ENCODE measurements around the gene SMIM1. TPM values are rescaled to one million over a fixed set of nuclear protein-coding genes. Genes with fewer than 3 reads are reported as not detected.

SMIM1 gene, protein sequence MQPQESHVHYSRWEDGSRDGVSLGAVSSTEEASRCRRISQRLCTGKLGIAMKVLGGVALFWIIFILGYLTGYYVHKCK
- 0.72 TPM for polyA plus RNA-seq (2012; ENCODE audit: low read depth, missing spikeins)

DNA sequence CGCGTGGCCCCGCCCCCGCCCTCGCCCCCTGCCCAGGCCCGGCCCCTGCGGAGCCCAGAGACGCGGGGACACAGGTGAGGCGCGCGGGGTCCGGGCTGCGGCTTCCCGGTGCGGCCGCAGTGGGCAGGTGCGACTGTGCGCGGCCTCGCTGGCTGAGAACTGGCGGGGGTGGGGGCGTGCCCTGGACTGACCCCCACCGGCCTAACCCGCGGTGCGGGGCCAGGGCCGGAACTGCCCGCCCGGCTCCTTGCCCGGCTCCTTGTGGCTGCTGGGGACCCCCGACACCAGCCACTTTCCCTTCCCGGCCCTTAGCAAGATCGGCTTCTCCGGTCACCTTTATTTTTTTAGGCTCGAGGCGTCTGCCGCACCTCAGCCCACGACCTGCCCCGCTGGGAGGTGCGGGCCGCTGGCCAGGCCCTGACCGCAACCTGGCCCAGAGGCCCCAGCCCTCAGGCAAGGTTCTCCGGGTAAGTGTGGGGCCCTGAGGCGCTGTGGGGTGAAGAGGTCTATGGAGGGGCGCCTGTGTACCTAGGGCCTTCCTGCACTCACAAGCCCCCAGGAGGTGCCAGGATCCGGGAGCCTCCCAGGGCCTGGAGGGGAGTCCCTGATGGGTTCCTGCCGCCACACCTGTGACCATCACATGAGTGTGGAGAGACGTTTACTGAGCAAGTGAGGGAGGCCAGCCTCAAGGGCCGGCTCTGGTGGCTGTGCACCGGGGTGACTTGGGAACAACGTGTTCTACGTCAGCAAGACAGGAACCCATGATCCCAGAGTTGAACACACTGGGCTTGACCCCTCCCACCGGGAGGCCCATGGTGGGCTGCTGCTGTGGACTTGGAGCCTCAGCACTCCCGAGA is at the start of gene SMIM1:
TSS of gene SMIM1 (plus strand) at position 35 of the 857 bp plus-strand sequence. CDS start 2,625 bp downstream, outside the sequence.
- DNase-seq (ENCODE audit: insufficient read length, low spot score): no peak
- TF ChIP-seq TAF1 (IDR thresholded peaks at IDR 0.05; ENCODE audit: low read depth, low read length) (no peak), PAX5 (IDR thresholded peaks at IDR 0.05; ENCODE audit: insufficient read depth, low read length, severe bottlenecking) (no peak), POU2F2 (IDR thresholded peaks at IDR 0.05; ENCODE audit: low read depth, low read length) (no peak), SPI1 (IDR thresholded peaks at IDR 0.05; ENCODE audit: low read depth, low read length) (no peak), POLR2AphosphoS5 (IDR thresholded peaks at IDR 0.05; ENCODE audit: low read depth, low read length) (no peak), POLR2A (IDR thresholded peaks at IDR 0.05; ENCODE audit: low read depth, low read length) (no peak)
- peak; percentile 28 for FAIRE-seq

DNA sequence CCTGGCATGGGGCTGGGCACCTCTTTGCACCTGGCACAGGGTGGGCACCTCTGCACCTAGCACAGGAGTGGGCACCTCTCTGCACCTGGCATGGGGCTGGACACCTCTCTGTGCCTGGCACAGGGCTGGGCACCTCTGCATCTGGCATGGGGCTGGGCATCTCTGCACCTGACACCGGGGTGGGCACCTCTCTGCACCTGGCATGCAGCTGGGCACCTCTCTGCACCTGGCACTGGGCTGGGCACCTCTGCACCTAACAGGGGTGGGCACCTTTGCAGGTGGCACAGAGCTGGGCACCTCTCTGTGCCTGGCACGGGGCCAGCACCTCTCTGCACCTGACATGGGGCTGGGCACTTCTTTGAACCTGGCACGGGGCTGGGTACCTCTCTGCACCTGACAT is 49.7 kb upstream of the SMIM1 start:
- no peak for TF ChIP-seq POLR2A (IDR thresholded peaks at IDR 0.05; ENCODE audit: low read depth, low read length)
- TF ChIP-seq PAX5 (IDR thresholded peaks at IDR 0.05; ENCODE audit: insufficient read depth, low read length, severe bottlenecking): no peak
- no peak for TF ChIP-seq POU2F2 (IDR thresholded peaks at IDR 0.05; ENCODE audit: low read depth, low read length)
- no peak for TF ChIP-seq TAF1 (IDR thresholded peaks at IDR 0.05; ENCODE audit: low read depth, low read length)
- TF ChIP-seq POLR2AphosphoS5 (IDR thresholded peaks at IDR 0.05; ENCODE audit: low read depth, low read length): no peak
- no peak for TF ChIP-seq SPI1 (IDR thresholded peaks at IDR 0.05; ENCODE audit: low read depth, low read length)
- no peak for FAIRE-seq
- no peak for DNase-seq (ENCODE audit: insufficient read length, low spot score)

DNA sequence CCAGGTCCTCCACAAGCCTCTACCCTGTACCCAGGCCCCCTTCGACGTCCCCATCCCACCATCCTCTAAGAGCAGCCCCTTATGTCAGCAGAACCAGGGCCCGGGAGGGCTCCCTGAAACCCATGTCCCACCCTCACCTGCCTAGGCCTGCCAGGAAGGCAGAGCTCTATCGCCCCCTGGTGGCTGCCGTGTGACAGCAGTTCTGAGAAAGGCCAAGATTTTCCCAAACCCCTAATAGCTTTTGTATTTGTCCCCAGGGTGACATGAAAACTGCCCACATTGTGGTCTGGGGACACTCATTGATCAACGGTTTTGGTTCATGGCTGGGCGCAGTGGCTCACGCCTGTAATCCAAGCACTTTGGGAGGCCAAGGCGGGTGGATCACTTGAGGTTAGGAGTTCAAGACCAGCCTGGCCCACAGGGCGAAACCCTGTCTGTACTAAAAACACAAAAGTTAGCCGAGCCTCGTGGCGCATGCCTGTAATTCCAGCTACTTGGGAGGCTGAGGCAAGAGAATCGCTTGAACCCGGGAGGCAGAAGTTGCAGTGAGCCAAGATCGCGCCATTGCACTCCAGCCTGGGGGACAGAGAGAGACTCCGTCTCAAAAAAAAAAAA is 48.0 kb upstream of the SMIM1 start:
- FAIRE-seq (peak; percentile 89), DNase-seq (ENCODE audit: insufficient read length, low spot score) (peak; percentile 74)

DNA sequence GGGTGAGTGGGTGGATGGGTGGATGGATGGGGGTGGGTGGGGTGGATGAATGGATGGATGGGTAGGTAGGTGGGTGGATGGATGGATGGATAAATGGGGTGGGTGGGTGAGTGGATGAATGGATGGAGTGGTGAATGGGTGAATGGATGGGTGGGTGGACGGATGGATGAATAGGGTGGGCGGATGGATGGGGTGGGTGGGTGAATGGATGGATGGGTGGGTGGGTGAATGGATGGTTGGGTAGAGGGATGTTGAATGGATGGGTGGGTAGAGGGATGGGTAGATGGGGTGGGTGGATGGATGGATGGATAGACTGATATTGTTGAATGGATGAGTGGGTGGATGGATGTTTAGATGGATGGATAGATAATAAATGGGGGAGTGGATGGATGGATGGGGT is 47.2 kb upstream of the SMIM1 start:
- FAIRE-seq (no peak), DNase-seq (ENCODE audit: insufficient read length, low spot score) (no peak)
- TF ChIP-seq POLR2A (IDR thresholded peaks at IDR 0.05; ENCODE audit: low read depth, low read length): no peak
- TF ChIP-seq PAX5 (IDR thresholded peaks at IDR 0.05; ENCODE audit: insufficient read depth, low read length, severe bottlenecking): no peak
- TF ChIP-seq SPI1 (IDR thresholded peaks at IDR 0.05; ENCODE audit: low read depth, low read length): no peak
- no peak for TF ChIP-seq POLR2AphosphoS5 (IDR thresholded peaks at IDR 0.05; ENCODE audit: low read depth, low read length)
- no peak for TF ChIP-seq POU2F2 (IDR thresholded peaks at IDR 0.05; ENCODE audit: low read depth, low read length)
- TF ChIP-seq TAF1 (IDR thresholded peaks at IDR 0.05; ENCODE audit: low read depth, low read length): no peak

DNA sequence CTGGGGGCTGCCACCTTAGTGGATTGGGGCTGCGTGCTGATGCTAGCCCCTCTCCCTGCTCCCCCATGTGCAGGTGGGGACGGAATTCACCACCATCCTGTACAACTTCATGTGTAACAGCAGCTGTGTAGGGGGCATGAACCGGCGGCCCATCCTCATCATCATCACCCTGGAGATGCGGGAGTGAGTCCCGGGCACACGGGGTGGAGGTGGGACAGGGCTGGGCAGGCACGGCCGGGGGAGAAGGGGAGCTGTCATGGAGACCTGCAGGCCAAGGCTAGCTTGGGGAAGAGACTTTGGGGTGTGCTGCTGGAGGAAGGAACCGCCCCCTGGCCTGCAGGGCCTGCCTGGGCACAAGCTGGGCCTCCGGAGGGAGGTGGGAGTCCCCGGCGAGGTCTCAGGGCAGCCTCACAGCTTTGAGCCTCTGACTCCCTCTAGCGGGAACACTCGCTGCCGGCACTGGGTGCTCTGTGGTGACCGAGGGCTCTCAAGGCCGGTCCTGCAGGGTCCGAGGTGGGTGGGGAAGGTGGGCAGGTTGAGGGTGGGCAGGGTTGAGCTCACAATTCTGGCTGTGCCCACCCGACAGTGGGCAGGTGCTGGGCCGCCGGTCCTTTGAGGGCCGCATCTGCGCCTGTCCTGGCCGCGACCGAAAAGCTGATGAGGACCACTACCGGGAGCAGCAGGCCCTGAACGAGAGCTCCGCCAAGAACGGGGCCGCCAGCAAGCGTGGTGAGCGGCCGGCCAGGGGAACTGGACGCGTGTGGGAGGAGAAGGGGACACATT is 45.3 kb upstream of the SMIM1 start:
- no peak for FAIRE-seq
- TF ChIP-seq POLR2AphosphoS5 (IDR thresholded peaks at IDR 0.05; ENCODE audit: low read depth, low read length): no peak
- TF ChIP-seq POU2F2 (IDR thresholded peaks at IDR 0.05; ENCODE audit: low read depth, low read length): no peak
- TF ChIP-seq TAF1 (IDR thresholded peaks at IDR 0.05; ENCODE audit: low read depth, low read length): no peak
- no peak for TF ChIP-seq SPI1 (IDR thresholded peaks at IDR 0.05; ENCODE audit: low read depth, low read length)
- TF ChIP-seq POLR2A (IDR thresholded peaks at IDR 0.05; ENCODE audit: low read depth, low read length): no peak
- TF ChIP-seq PAX5 (IDR thresholded peaks at IDR 0.05; ENCODE audit: insufficient read depth, low read length, severe bottlenecking): no peak
- DNase-seq (ENCODE audit: insufficient read length, low spot score): peak; percentile 80

DNA sequence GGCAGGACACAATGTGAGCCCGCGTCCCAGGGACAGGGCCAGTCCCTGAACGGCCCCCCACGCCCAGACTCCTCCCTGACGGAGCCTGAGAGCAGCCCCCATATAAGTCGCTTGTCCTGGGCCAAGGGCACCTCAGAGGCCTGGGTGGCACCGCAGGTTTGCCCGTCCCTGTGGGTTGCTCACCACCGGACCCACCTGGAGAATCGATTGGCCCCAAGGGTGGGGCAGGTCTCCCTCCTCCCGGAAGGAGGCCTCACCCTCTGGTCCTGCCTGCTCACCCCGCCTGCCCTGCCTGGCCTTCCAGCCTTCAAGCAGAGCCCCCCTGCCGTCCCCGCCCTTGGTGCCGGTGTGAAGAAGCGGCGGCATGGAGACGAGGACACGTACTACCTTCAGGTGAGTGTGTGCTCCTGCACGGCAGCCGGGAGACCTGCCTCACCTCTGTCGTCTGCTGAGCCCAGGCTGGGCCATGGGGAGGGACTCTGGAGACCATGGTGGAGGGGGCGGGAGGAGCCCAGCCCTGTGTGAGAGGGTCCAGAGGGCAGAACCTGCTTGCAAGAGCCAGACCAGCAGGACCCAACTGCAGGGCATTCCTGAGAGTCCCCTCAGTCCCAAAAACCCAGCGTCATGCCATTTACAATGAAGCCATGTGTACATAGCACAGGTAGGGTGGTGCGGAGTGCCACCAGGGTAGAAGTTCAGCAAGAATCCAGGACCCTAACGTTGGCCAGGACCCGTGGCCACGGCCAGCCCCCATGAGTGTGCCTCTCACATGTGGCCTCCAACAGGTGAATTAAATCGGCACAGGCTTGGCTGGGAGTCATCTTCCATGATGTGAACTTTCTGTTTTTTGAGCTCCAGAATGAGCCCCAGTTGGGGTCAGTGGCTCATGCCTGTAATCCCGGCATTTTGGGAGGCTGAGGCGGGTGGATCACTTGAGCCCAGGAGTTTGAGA is 44.4 kb upstream of the SMIM1 start:
- TF ChIP-seq SPI1 (IDR thresholded peaks at IDR 0.05; ENCODE audit: low read depth, low read length) (no peak), POLR2AphosphoS5 (IDR thresholded peaks at IDR 0.05; ENCODE audit: low read depth, low read length) (no peak), POLR2A (IDR thresholded peaks at IDR 0.05; ENCODE audit: low read depth, low read length) (no peak), TAF1 (IDR thresholded peaks at IDR 0.05; ENCODE audit: low read depth, low read length) (no peak), PAX5 (IDR thresholded peaks at IDR 0.05; ENCODE audit: insufficient read depth, low read length, severe bottlenecking) (no peak), POU2F2 (IDR thresholded peaks at IDR 0.05; ENCODE audit: low read depth, low read length) (no peak)
- FAIRE-seq (no peak), DNase-seq (ENCODE audit: insufficient read length, low spot score) (no peak)

DNA sequence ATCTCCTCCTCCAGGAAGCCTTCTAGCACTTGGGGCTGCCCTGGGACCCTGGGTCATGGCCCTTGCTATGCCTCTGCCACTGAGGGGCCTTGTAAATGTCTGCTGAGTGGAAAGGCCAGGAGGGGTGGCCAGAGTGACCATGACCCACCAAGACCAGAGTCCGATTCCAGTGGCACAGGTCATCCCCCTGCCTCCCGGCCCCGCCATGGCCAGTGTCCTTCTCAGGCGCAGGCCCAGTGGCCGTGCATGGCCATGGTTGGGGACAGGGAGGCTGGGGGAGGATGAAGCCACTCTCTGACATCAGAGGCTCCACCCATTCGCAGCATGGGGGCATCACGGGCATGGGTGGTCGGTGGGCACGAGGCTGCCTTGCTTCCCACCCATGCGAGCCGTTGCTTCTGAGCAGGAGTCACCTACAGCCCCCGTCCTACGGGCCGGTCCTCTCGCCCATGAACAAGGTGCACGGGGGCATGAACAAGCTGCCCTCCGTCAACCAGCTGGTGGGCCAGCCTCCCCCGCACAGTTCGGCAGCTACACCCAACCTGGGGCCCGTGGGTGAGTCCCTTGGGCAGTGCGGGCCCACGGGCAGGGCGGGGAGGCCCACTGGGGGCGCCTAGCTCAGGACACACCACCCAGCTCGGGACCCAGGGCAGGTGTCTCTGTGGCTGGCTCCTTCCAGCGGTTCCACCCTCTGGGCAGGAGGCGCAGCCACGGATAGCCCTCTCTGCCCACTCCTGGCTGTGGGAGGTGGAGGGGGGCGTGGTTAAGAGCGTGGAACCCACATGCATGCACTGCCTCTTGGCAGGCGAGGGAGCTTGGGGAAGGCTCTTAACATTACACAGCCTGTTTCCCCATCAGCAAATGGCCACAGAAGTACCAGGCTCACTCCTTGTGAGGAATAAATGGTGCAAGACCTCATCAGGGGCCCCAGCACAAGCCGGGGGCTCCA is 42.7 kb upstream of the SMIM1 start:
- FAIRE-seq (no peak), DNase-seq (ENCODE audit: insufficient read length, low spot score) (no peak)
- TF ChIP-seq TAF1 (IDR thresholded peaks at IDR 0.05; ENCODE audit: low read depth, low read length): no peak
- TF ChIP-seq POLR2A (IDR thresholded peaks at IDR 0.05; ENCODE audit: low read depth, low read length): no peak
- TF ChIP-seq POLR2AphosphoS5 (IDR thresholded peaks at IDR 0.05; ENCODE audit: low read depth, low read length): no peak
- no peak for TF ChIP-seq PAX5 (IDR thresholded peaks at IDR 0.05; ENCODE audit: insufficient read depth, low read length, severe bottlenecking)
- TF ChIP-seq SPI1 (IDR thresholded peaks at IDR 0.05; ENCODE audit: low read depth, low read length): no peak
- no peak for TF ChIP-seq POU2F2 (IDR thresholded peaks at IDR 0.05; ENCODE audit: low read depth, low read length)

Measured in GM12891 (cell line).